GM12878 (cell line): ENCODE data around the gene CXCL8. TPM values are rescaled to one million over a fixed set of nuclear protein-coding genes. Genes with fewer than 3 reads are reported as not detected.

Source experiments
- ATAC-seq: fragments of 200-7000 bp; cut with Tn5 transposase; 3 replicates; pipeline ENCODE4 v1.9.1; 2020; ENCODE audit warnings: mild to moderate bottlenecking, moderate library complexity
- BruUV-seq: library from RNA; stranded (reverse); fragments of 400-500 nt; replicated peaks from 2 replicates; lab custom pipeline; 2021; lab: Mats Ljungman, UMichigan
- CTCF ChIA-PET: fragments of 300-600 bp; sonication (Branson Sonifier 250); formaldehyde crosslinking; extraction: SDS; loops from one replicate; lab custom pipeline; 2021; ENCODE audit warnings: inconsistent platforms; lab: Yijun Ruan, JAX
- POLR2A ChIA-PET: fragments of 350-600 bp; formaldehyde crosslinking; extraction: SDS; loops from one replicate; lab custom pipeline; 2021; ENCODE audit warnings: inconsistent platforms; lab: Charles Lee
- RAD21 ChIA-PET: fragments of 300-600 bp; sonication (Branson Sonifier 250); formaldehyde crosslinking; loops from one replicate; lab custom pipeline; 2023; ENCODE audit warnings: antibody characterized with exemption; ENCODE audit not compliant: unreplicated experiment; lab: Charles Lee
- SMC1A ChIA-PET: fragments of 300-600 bp; sonication (Branson Sonifier 250); formaldehyde crosslinking; loops from one replicate; lab custom pipeline; 2023; ENCODE audit not compliant: unreplicated experiment, uncharacterized antibody; lab: Charles Lee
- DNase-seq: peaks from one replicate; pipeline ENCODE4 v3.0.0-alpha.2; 2011; ENCODE audit warnings: low read depth, low spot score
- FAIRE-seq: peaks from 3 replicates; lab custom pipeline; 2011; peaks lifted over from hg19 to GRCh38; lab: Jason Lieb, UNC
- H2AFZ ChIP-seq: 2 replicates; pipeline ENCODE4 v1.6.0; 2011; ENCODE audit warnings: low read depth, low read length, control low read depth; ENCODE audit not compliant: control insufficient read depth
- H3K27ac ChIP-seq: 2 replicates; pipeline ENCODE4 v1.5.1; 2011; ENCODE audit warnings: control low read depth; ENCODE audit not compliant: control insufficient read depth, insufficient read depth
- H3K27me3 ChIP-seq, 2 experiments: replicated peaks in 1 of 2; 2 replicates each; pipeline versions ENCODE4 v1.6.0 to v1.6.1; 2011; ENCODE audit warnings: low read length in 1 of 2; ENCODE audit not compliant: control insufficient read depth in 2 of 2, insufficient read depth in 2 of 2
- H3K36me3 ChIP-seq, 2 experiments: 2 replicates each; pipeline ENCODE4 v1.5.1; 2011; ENCODE audit warnings: low read length in 1 of 2; ENCODE audit not compliant: control insufficient read depth in 2 of 2, insufficient read depth in 2 of 2
- H3K4me1 ChIP-seq: 2 replicates; pipeline ENCODE4 v1.6.1; 2011; ENCODE audit warnings: mild to moderate bottlenecking, low read length, moderate library complexity, mixed read lengths; ENCODE audit not compliant: control insufficient read depth, insufficient read depth
- H3K4me2 ChIP-seq: 2 replicates; pipeline ENCODE4 v1.6.0; 2011; ENCODE audit warnings: control low read depth; ENCODE audit not compliant: control insufficient read depth, insufficient read depth
- H3K4me3 ChIP-seq: fragments of 200-600 bp; sonication (generic); 2 replicates; pipeline ENCODE4 v1.5.1; 2016
- H3K79me2 ChIP-seq: 2 replicates; pipeline ENCODE4 v1.6.0; 2011; ENCODE audit warnings: low read length; ENCODE audit not compliant: control insufficient read depth, insufficient read depth
- H3K9ac ChIP-seq: 2 replicates; pipeline ENCODE4 v1.8.0; 2011; ENCODE audit warnings: low read length, control low read depth, mixed read lengths; ENCODE audit not compliant: control insufficient read depth, insufficient read depth
- H3K9me3 ChIP-seq: replicated peaks from 3 replicates; pipeline ENCODE4 v1.5.1; 2011; ENCODE audit warnings: mild to moderate bottlenecking, low read length; ENCODE audit not compliant: control insufficient read depth, insufficient read depth
- H4K20me1 ChIP-seq: 2 replicates; pipeline ENCODE4 v1.6.0; 2011; ENCODE audit not compliant: control insufficient read depth, insufficient read depth
- E2F4 ChIP-seq: IDR thresholded peaks from 2 replicates; pipeline ENCODE4 v1.6.1; 2012; ENCODE audit warnings: low read depth, low read length, improper control_type of control experiment
- ETV6 ChIP-seq, 2 experiments: fragments of 450-650 bp in 1 of 2; IDR thresholded peaks in 1 of 2; conservative IDR thresholded peaks in 1 of 2; 2 replicates each; pipeline ENCODE4 v1.6.1; 2014; ENCODE audit warnings: antibody characterized with exemption in 1 of 2, borderline replicate concordance in 1 of 2, low read depth in 1 of 2, mild to moderate bottlenecking in 1 of 2, moderate library complexity in 1 of 2
- POU2F2 ChIP-seq: IDR thresholded peaks from 3 replicates; pipeline ENCODE4 v1.6.1; 2011; ENCODE audit warnings: low read depth, mild to moderate bottlenecking, low read length, borderline replicate concordance
- RAD51 ChIP-seq: fragments of 450-650 bp; IDR thresholded peaks from 2 replicates; pipeline ENCODE4 v1.6.1; 2016; ENCODE audit warnings: moderate library complexity, mild to moderate bottlenecking, inconsistent platforms
- TBL1XR1 ChIP-seq: IDR thresholded peaks from 2 replicates; pipeline ENCODE4 v1.6.1; 2012; ENCODE audit warnings: low read depth, low read length, improper control_type of control experiment
- ZNF384 ChIP-seq: IDR thresholded peaks from 2 replicates; pipeline ENCODE4 v1.6.1; 2012; ENCODE audit warnings: low read depth, mild to moderate bottlenecking, low read length, improper control_type of control experiment, borderline replicate concordance
- WGBS: methylation state at CpG from one replicate; pipeline ENCODE4 v1.1.6; 2016; ENCODE audit warnings: low lambda C conversion rate; ENCODE audit not compliant: insufficient replicate concordance, insufficient coverage; ENCODE audit errors: missing lambda C conversion rate; 5-methylcytosine and 5-hydroxymethylcytosine counted together
- in situ Hi-C: fragments of 300-500 bp; cut with MboI; formaldehyde crosslinking; loops from 9 replicates; pipeline ENCODE4 v1.14.3; 2018; ENCODE audit warnings: mixed read lengths
- intact Hi-C: fragments of 100-400 bp; cut with micrococcal nuclease; formaldehyde crosslinking; loops from one replicate; pipeline ENCODE4 v1.14.2; 2022; ENCODE audit not compliant: unreplicated experiment
- polyA plus RNA-seq, 11 experiments: library from polyadenylated mRNA; depleted of rRNA in 4 of 11; unstranded in 6 of 11; stranded (reverse) in 5 of 11; fragments of >200 nt; fragmentation: Nextera tagmentation in 4 of 11; fragmentation: Illumina TruSeq in 1 of 11; extraction: Ambion mirVana in 4 of 11; extraction: Trizol in 1 of 11; gene quantifications; 1 replicate in 1 of 11; 2 replicates in 10 of 11; pipeline versions ENCODE4 v1.2.1 to v1.2.3, GENCODE V29; 2011 to 2016; ENCODE audit warnings: inconsistent platforms in 2 of 11, missing spikeins in 2 of 11, low read depth in 1 of 11
- total RNA-seq, 4 experiments: library from RNA; depleted of rRNA in 3 of 4; stranded (reverse); fragments of >200 nt in 3 of 4; fragmentation: Illumina TruSeq in 1 of 4; extraction: Trizol in 1 of 4; gene quantifications; 2 replicates each; pipeline versions ENCODE4 v1.2.1 to v1.2.3, GENCODE V29; 2013 to 2021
- TF ChIP-seq, protein P1 (sequence below), 3 experiments: IDR thresholded peaks in 2 of 3; conservative IDR thresholded peaks in 1 of 3; 2 replicates each; pipeline ENCODE4 v1.5.1; 2011; ENCODE audit warnings: low read depth in 3 of 3, low read length in 3 of 3, mild to moderate bottlenecking in 3 of 3, control low read depth in 2 of 3, moderate library complexity in 2 of 3, inconsistent platforms in 1 of 3, mixed read lengths in 1 of 3; ENCODE audit not compliant: control insufficient read depth in 2 of 3, insufficient read depth in 1 of 3; ENCODE audit errors: extremely low read depth in 1 of 3
- TF ChIP-seq, protein P2 (sequence below): fragments of 450-650 bp; IDR thresholded peaks from 2 replicates; pipeline ENCODE4 v1.6.1; 2017; ENCODE audit warnings: mild to moderate bottlenecking, moderate library complexity

The CXCL8 gene
- total and polyA plus RNA-seq, 10 of the 15 experiments (the other 5 are each of a cell fraction or from before 2014, with no cell fraction given), result 0.09 to 0.36 (median 0.19) TPM; not detected in 1

- no peak for TF ChIP-seq ZNF384
- TF ChIP-seq RAD51, result no peak
- no peak for TF ChIP-seq E2F4
- TF ChIP-seq ETV6 (conservative IDR thresholded peaks at IDR 0.05 in 1 of 2, IDR thresholded peaks at IDR 0.05 in 1 of 2; ENCODE audit: borderline replicate concordance in 1 of 2, low read depth in 1 of 2), result no peak
- TF ChIP-seq, all 136 proteins: peak for 0
These were observed 11.5 kb downstream of the CXCL8 start (continued) for GRCh38 chr4:73751830-73752229.

DNA sequence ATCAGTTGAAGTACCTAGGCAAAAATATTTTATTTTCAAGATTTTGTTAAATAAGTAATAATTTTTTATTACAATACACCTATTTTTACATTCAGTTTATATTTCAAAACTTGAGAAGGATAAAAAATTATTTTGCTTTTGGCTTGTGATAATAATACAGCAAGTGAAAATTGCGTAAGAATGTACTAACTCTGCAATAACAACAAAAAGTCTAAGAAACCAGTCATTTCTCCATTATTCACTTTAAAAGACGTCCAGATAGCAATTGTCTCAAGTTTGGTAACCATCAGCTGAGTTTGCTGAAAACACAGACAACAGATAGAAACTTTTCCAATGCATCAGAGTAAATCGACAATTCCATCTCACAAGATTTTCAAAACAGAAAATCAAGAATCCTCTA, 12.1 kb downstream of the CXCL8 start:
- Histone ChIP-seq H3K9me3 (no peaks in the 10 kb centered on the region), H3K4me1 (no peaks in the 10 kb centered on the region), H3K79me2 (no peaks in the 10 kb centered on the region), H3K36me3 (no peaks in the 10 kb centered on the region), H3K4me2 (no peak overlapping the region), H4K20me1 (no peaks in the 10 kb centered on the region), H3K4me3 (no peak overlapping the region), H3K9ac (no peak overlapping the region), H3K27me3 (no peaks in the 10 kb centered on the region), H3K27ac (no peak overlapping the region), H2AFZ (no peak overlapping the region)
- ChIA-PET SMC1A (no interaction called here), RAD21 (interaction anchor here (1.2 kb wide), 1 partner anchor 16 kb away, joined by 3 read pairs; no protein-coding TSS in a partner anchor), CTCF (no interaction called here), POLR2A (no interaction called here)
- no TSS peak for BruUV-seq
- intact Hi-C loops (no loop called here), in situ Hi-C loops (no loop called here)
- TF ChIP-seq POU2F2 (no peak), RAD51 (no peak), TBL1XR1 (no peak)
- TF ChIP-seq, protein P1, sequence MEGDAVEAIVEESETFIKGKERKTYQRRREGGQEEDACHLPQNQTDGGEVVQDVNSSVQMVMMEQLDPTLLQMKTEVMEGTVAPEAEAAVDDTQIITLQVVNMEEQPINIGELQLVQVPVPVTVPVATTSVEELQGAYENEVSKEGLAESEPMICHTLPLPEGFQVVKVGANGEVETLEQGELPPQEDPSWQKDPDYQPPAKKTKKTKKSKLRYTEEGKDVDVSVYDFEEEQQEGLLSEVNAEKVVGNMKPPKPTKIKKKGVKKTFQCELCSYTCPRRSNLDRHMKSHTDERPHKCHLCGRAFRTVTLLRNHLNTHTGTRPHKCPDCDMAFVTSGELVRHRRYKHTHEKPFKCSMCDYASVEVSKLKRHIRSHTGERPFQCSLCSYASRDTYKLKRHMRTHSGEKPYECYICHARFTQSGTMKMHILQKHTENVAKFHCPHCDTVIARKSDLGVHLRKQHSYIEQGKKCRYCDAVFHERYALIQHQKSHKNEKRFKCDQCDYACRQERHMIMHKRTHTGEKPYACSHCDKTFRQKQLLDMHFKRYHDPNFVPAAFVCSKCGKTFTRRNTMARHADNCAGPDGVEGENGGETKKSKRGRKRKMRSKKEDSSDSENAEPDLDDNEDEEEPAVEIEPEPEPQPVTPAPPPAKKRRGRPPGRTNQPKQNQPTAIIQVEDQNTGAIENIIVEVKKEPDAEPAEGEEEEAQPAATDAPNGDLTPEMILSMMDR (IDR thresholded peaks at IDR 0.05 in 2 of 3, conservative IDR thresholded peaks at IDR 0.05 in 1 of 3; ENCODE audit: control insufficient read depth in 2 of 3, extremely low read depth in 1 of 3, insufficient read depth in 1 of 3, low read depth in 3 of 3, low read length in 3 of 3), result no peak
- TF ChIP-seq, protein P2, sequence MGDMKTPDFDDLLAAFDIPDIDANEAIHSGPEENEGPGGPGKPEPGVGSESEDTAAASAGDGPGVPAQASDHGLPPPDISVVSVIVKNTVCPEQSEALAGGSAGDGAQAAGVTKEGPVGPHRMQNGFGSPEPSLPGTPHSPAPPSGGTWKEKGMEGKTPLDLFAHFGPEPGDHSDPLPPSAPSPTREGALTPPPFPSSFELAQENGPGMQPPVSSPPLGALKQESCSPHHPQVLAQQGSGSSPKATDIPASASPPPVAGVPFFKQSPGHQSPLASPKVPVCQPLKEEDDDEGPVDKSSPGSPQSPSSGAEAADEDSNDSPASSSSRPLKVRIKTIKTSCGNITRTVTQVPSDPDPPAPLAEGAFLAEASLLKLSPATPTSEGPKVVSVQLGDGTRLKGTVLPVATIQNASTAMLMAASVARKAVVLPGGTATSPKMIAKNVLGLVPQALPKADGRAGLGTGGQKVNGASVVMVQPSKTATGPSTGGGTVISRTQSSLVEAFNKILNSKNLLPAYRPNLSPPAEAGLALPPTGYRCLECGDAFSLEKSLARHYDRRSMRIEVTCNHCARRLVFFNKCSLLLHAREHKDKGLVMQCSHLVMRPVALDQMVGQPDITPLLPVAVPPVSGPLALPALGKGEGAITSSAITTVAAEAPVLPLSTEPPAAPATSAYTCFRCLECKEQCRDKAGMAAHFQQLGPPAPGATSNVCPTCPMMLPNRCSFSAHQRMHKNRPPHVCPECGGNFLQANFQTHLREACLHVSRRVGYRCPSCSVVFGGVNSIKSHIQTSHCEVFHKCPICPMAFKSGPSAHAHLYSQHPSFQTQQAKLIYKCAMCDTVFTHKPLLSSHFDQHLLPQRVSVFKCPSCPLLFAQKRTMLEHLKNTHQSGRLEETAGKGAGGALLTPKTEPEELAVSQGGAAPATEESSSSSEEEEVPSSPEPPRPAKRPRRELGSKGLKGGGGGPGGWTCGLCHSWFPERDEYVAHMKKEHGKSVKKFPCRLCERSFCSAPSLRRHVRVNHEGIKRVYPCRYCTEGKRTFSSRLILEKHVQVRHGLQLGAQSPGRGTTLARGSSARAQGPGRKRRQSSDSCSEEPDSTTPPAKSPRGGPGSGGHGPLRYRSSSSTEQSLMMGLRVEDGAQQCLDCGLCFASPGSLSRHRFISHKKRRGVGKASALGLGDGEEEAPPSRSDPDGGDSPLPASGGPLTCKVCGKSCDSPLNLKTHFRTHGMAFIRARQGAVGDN, result no peak
- ATAC-seq, result no peak
- WGBS, result 55% methylated on average over 3 of the region's 3 CpGs
- no peak for FAIRE-seq
- DNase-seq, result no peak
